Measurements from ENCODE around the gene MRTFA. TPM values are rescaled to one million over a fixed set of nuclear protein-coding genes. Genes with fewer than 3 reads are reported as not detected.
"Not testable (repeated sequence)": the region's sequence is repeated elsewhere in the genome, so short reads cannot be mapped to it uniquely, and the experiment has no call there.

Gene MRTFA
- total RNA-seq, 1 experiment from 2014 or later, result 44.7 TPM

DNA sequence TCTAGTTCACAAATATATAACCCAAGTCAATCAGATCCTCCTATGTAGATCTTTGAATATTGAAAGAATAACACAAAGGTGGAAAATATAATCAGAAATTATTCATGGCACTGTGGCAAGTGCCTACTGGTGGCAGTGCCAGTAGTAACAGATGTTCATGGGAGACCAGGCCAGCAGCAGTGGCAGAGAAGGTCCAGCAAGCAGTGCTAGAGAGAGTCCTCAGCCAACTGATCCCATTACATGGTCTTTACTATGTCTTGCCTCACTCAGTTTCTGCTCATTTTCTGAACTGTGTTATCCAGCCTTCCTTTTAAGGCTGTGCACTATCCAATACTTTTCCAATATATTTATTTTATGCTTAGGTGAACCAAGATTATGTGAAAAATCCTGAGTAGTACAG, 124.9 kb downstream of the MRTFA start:
- intact Hi-C loops (cut with micrococcal nuclease; ENCODE audit: unreplicated experiment), result no loop called here
- 0 out of 2 replicates have a peak overlapping the region, but pooled peaks have one; percentile 77 for H3K4me2 ChIP-seq
- POLR2A ChIA-PET (ENCODE audit: unreplicated experiment), result interaction anchor here (0.6 kb wide), 1 partner anchor 78 kb away, joined by 3 read pairs; no protein-coding TSS in a partner anchor
- no peaks in the 10 kb centered on the region for H3K9me3 ChIP-seq (ENCODE audit: insufficient read depth, low read depth)
- DNase-seq, result no peak
- no peaks in the 10 kb centered on the region for H3K36me3 ChIP-seq (ENCODE audit: low read depth)
- H4K20me1 ChIP-seq (ENCODE audit: insufficient read depth), result no peaks in the 10 kb centered on the region
- peaks cover 69% of the 10 kb centered on the region for H3K4me1 ChIP-seq (replicated peaks; ENCODE audit: insufficient read depth)
- H3K27ac ChIP-seq, result peak overlapping the region; percentile 94
- no peak overlapping the region for H3K4me3 ChIP-seq
- H3K79me2 ChIP-seq (ENCODE audit: low read depth), result peaks cover 48% of the 10 kb centered on the region
- no TSS peak for BruUV-seq (replicated peaks)
- TF ChIP-seq CTCF (conservative IDR thresholded peaks at IDR 0.05) (no peak), EZH2 (IDR thresholded peaks at IDR 0.05; ENCODE audit: low read depth) (no peak)
- no peaks in the 10 kb centered on the region for H3K27me3 ChIP-seq (ENCODE audit: insufficient read depth, low read depth)
- H2AFZ ChIP-seq, result no peak overlapping the region
- H3F3A ChIP-seq (ENCODE audit: insufficient read depth, low read depth), result peaks cover 72% of the 10 kb centered on the region
- CTCF ChIA-PET, result no interaction called here
- H3K9me2 ChIP-seq (ENCODE audit: insufficient read depth), result no peaks in the 10 kb centered on the region

DNA sequence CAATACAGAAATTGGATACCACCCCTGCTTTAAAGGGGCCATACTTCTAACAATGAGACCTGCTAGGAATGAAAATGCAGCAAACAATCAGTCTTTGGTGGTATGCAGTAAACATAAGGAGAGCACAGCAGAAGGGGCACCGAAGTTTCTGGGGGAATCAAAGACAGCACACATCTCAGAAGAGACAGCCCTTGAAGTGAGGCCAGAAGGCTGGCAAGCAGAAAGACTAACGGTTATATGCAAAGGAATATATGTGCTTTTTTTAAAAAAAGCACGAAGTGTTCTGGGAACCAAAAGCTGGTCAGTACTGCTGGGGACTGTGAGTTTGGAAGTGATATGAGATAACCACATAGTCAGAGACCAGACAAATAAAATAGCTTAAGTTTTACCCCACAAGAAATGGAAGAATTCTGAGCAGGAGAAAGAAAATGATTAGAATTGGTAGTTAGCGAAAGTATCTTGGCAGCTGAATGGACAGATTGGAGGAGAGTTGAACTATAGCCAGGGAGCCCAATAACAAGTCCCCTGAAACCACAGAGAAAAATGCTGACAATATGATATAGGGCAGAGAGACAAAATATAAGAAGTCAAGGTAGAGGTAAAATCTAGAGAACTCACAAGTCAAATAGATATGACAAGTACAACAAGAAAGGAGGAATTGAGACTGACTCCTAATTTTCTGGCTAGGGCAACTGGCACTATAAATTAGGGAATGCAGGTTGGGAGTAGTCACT, 125.7 kb downstream of the MRTFA start:
- Histone ChIP-seq H4K20me1 (ENCODE audit: insufficient read depth) (no peaks in the 10 kb centered on the region), H2AFZ (no peak overlapping the region), H3F3A (ENCODE audit: insufficient read depth, low read depth) (peaks cover 74% of the 10 kb centered on the region), H3K4me3 (no peak overlapping the region), H3K4me1 (replicated peaks; ENCODE audit: insufficient read depth) (peaks cover 69% of the 10 kb centered on the region), H3K79me2 (ENCODE audit: low read depth) (peaks cover 53% of the 10 kb centered on the region), H3K9me2 (ENCODE audit: insufficient read depth) (no peaks in the 10 kb centered on the region), H3K4me2 (peak overlapping the region; percentile 77), H3K9me3 (ENCODE audit: insufficient read depth, low read depth) (no peaks in the 10 kb centered on the region), H3K36me3 (ENCODE audit: low read depth) (no peaks in the 10 kb centered on the region), H3K27me3 (ENCODE audit: insufficient read depth, low read depth) (no peaks in the 10 kb centered on the region), H3K27ac (peak overlapping the region; percentile 94)
- CTCF ChIA-PET, result interaction anchor here (1.3 kb wide), 1 partner anchor 74 kb away, joined by 3 read pairs; no protein-coding TSS in a partner anchor
- DNase-seq, result no peak
- TF ChIP-seq EZH2 (IDR thresholded peaks at IDR 0.05; ENCODE audit: low read depth) (no peak), CTCF (conservative IDR thresholded peaks at IDR 0.05) (no peak)
- intact Hi-C loops (cut with micrococcal nuclease; ENCODE audit: unreplicated experiment), result no loop called here
- POLR2A ChIA-PET (ENCODE audit: unreplicated experiment), result interaction anchor here (0.5 kb wide), 1 partner anchor 114 kb away, joined by 5 read pairs; no protein-coding TSS in a partner anchor
- BruUV-seq (replicated peaks), result no TSS peak

DNA sequence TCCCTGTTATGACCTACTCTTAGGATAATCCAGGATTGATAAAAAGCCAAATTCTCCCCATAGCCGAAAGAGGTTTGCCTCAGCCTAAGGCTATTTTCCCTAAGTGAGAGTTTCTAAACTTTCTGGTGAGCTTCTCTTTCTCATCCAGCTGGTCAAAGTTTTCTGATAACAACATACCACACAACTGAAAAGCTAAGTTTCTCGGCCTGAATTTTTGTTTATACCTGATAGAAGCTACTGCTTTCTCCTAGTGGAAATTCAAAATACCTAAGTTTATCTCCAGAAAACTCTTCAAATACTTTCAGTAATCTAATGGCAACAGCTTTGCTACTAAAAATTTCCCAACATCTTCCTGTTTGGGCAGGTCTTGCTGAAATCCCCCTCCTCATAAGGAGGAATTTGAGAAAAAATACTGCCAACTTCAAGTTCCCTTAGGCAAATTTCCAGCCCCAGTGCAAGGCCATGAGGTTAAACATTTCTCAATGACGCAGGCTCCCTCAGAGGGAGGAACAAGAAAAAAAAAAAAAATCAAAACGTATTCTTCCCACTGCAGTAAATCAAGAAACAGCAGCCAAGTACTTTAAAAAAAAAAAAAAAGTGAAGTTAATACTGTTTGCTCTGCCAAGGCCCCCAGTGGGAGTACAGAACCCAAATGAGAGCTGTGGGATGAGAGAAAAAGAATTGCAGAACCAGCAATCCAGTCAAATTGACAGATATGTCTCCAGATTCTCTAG, 127.0 kb downstream of the MRTFA start:
- ChIA-PET POLR2A (ENCODE audit: unreplicated experiment) (interaction anchor here (0.6 to 0.7 kb wide), 4 partner anchors 12 to 1198 kb away, joined by 3 to 16 read pairs (median 3); no protein-coding TSS in a partner anchor), CTCF (interaction anchor here (0.8 kb wide), 1 partner anchor 15 kb away, joined by 3 read pairs; no protein-coding TSS in a partner anchor)
- no peak overlapping the region for H2AFZ ChIP-seq
- no TSS peak for BruUV-seq (replicated peaks)
- no peaks in the 10 kb centered on the region for H3K27me3 ChIP-seq (ENCODE audit: insufficient read depth, low read depth)
- no peaks in the 10 kb centered on the region for H4K20me1 ChIP-seq (ENCODE audit: insufficient read depth)
- peak overlapping the region; percentile 33; the same call in 1 of the 2 replicates for H3K4me3 ChIP-seq
- TF ChIP-seq CTCF (conservative IDR thresholded peaks at IDR 0.05), result no peak
- TF ChIP-seq EZH2 (IDR thresholded peaks at IDR 0.05; ENCODE audit: low read depth), result no peak
- peak overlapping the region; percentile 94 for H3K27ac ChIP-seq
- H3K4me2 ChIP-seq, result peak overlapping the region; percentile 77
- intact Hi-C loops (cut with micrococcal nuclease; ENCODE audit: unreplicated experiment), result no loop called here
- peak; percentile 45 to 87 for DNase-seq
- H3K4me1 ChIP-seq (replicated peaks; ENCODE audit: insufficient read depth), result peaks cover 78% of the 10 kb centered on the region
- no peaks in the 10 kb centered on the region for H3K36me3 ChIP-seq (ENCODE audit: low read depth)
- no peaks in the 10 kb centered on the region; the same call in 1 of the 2 replicates for H3K9me2 ChIP-seq (ENCODE audit: insufficient read depth)
- H3K79me2 ChIP-seq (ENCODE audit: low read depth), result peaks cover 53% of the 10 kb centered on the region
- H3F3A ChIP-seq (ENCODE audit: insufficient read depth, low read depth), result peaks cover 79% of the 10 kb centered on the region
- H3K9me3 ChIP-seq (ENCODE audit: insufficient read depth, low read depth), result no peaks in the 10 kb centered on the region

- Histone ChIP-seq H3K4me2 (0 out of 2 replicates have a peak overlapping the region, but pooled peaks have one; percentile 77), H3F3A (ENCODE audit: insufficient read depth, low read depth) (peaks cover 76% of the 10 kb centered on the region), H3K4me1 (replicated peaks; ENCODE audit: insufficient read depth) (peaks cover 79% of the 10 kb centered on the region), H3K79me2 (ENCODE audit: low read depth) (peaks cover 64% of the 10 kb centered on the region), H3K27ac (peak overlapping the region; percentile 94)
- intact Hi-C loops (cut with micrococcal nuclease; ENCODE audit: unreplicated experiment); H3K36me3 ChIP-seq (ENCODE audit: low read depth); POLR2A ChIA-PET (ENCODE audit: unreplicated experiment); H3K27me3 ChIP-seq (ENCODE audit: insufficient read depth, low read depth); CTCF ChIA-PET; BruUV-seq (replicated peaks); H2AFZ ChIP-seq; H4K20me1 ChIP-seq (ENCODE audit: insufficient read depth); H3K9me3 ChIP-seq (ENCODE audit: insufficient read depth, low read depth); H3K9me2 ChIP-seq (ENCODE audit: insufficient read depth); H3K4me3 ChIP-seq: not testable (repeated sequence)
- DNase-seq, result peak; percentile 35 to 74
These were observed 128.5 kb downstream of the MRTFA start for GRCh38 chr22:40508046-40508445.

Data from PC-9 (cell line).